ENCODE data around the gene LPCAT1. TPM values are rescaled to one million over a fixed set of nuclear protein-coding genes. Genes with fewer than 3 reads are reported as not detected.

LPCAT1 gene
- total RNA-seq, 4 donors from 2014 or later, result 23.4 to 45.3 (median 26.8) TPM

GRCh38 chr5:1432296-1432695 lies 91.5 kb downstream of the LPCAT1 start:
- no peak for DNase-seq (ENCODE audit: low spot score in 2 of 2)
- no peaks in the 10 kb centered on the region for H3K4me1 ChIP-seq

GRCh38 chr5:1431896-1432295 lies 91.9 kb downstream of the LPCAT1 start:
- no peak for DNase-seq (ENCODE audit: low spot score in 2 of 2)
- no peaks in the 10 kb centered on the region for H3K27me3 ChIP-seq
- H3K4me1 ChIP-seq, result no peaks in the 10 kb centered on the region
- H3K9me3 ChIP-seq, result peaks cover 0 to 67% (median 8%) of the 10 kb centered on the region in 4 donors
- H3K27ac ChIP-seq, result no peak overlapping the region
- TF ChIP-seq CTCF (IDR thresholded peaks at IDR 0.05) (no peak), POLR2A (IDR thresholded peaks at IDR 0.05) (no peak), EP300 (IDR thresholded peaks at IDR 0.05) (no peak)
- WGBS, 2 donors, result 86 to 90% methylated on average over 8 of the region's 8 CpGs
- H3K4me3 ChIP-seq, result no peak overlapping the region
- no peaks in the 10 kb centered on the region for H3K36me3 ChIP-seq

More at GRCh38 chr5:1432296-1432695, 91.5 kb downstream of the LPCAT1 start:
- no peak overlapping the region for H3K4me3 ChIP-seq
- 93 to 94% methylated on average over 15 of the region's 15 CpGs for WGBS, 2 donors
- H3K9me3 ChIP-seq, result peaks cover 0 to 63% (median 7%) of the 10 kb centered on the region in 4 donors
- TF ChIP-seq POLR2A (IDR thresholded peaks at IDR 0.05) (no peak), EP300 (IDR thresholded peaks at IDR 0.05) (no peak)
- no peak overlapping the region for H3K27ac ChIP-seq
- H3K27me3 ChIP-seq, result no peaks in the 10 kb centered on the region
- H3K36me3 ChIP-seq, result no peaks in the 10 kb centered on the region

- no peak for DNase-seq (ENCODE audit: low spot score in 2 of 2)
- 89% methylated on average over 33 of the region's 33 CpGs for WGBS, 2 donors
- no peaks in the 10 kb centered on the region for H3K27me3 ChIP-seq
These were observed 92.5 kb downstream of the LPCAT1 start for GRCh38 chr5:1431021-1431811.

GRCh38 chr5:1430121-1430795 lies 93.5 kb downstream of the LPCAT1 start:
- DNase-seq (ENCODE audit: low spot score in 2 of 2), result no peak
- Histone ChIP-seq H3K36me3 (no peaks in the 10 kb centered on the region), H3K4me3 (no peak overlapping the region), H3K27ac (no peak overlapping the region), H3K4me1 (no peaks in the 10 kb centered on the region), H3K9me3 (peaks cover 0 to 83% (median 8%) of the 10 kb centered on the region in 4 donors), H3K27me3 (no peaks in the 10 kb centered on the region)
- WGBS, 2 donors, result 88 to 90% methylated on average over 26 of the region's 26 CpGs
- TF ChIP-seq CTCF (IDR thresholded peaks at IDR 0.05) (no peak), EP300 (IDR thresholded peaks at IDR 0.05) (no peak), POLR2A (IDR thresholded peaks at IDR 0.05) (no peak)

More at GRCh38 chr5:1431021-1431811, 92.5 kb downstream of the LPCAT1 start:
- Histone ChIP-seq H3K9me3 (peaks cover 0 to 74% (median 8%) of the 10 kb centered on the region in 4 donors), H3K27ac (no peak overlapping the region), H3K4me3 (no peak overlapping the region), H3K4me1 (no peaks in the 10 kb centered on the region), H3K36me3 (no peaks in the 10 kb centered on the region)
- TF ChIP-seq CTCF (IDR thresholded peaks at IDR 0.05) (no peak), POLR2A (IDR thresholded peaks at IDR 0.05) (no peak), EP300 (IDR thresholded peaks at IDR 0.05) (no peak)

GRCh38 chr5:1429496-1429895 lies 94.3 kb downstream of the LPCAT1 start:
- no peaks in the 10 kb centered on the region for H3K27me3 ChIP-seq
- H3K4me1 ChIP-seq, result no peaks in the 10 kb centered on the region
- H3K27ac ChIP-seq, result no peak overlapping the region
- no peak overlapping the region for H3K4me3 ChIP-seq
- no peaks in the 10 kb centered on the region for H3K36me3 ChIP-seq
- TF ChIP-seq CTCF (IDR thresholded peaks at IDR 0.05) (no peak), POLR2A (IDR thresholded peaks at IDR 0.05) (no peak), EP300 (IDR thresholded peaks at IDR 0.05) (no peak)
- no peak for DNase-seq (ENCODE audit: low spot score in 2 of 2)
- 86 to 94% methylated on average over 5 of the region's 5 CpGs for WGBS, 2 donors
- H3K9me3 ChIP-seq, result peaks cover 0 to 89% (median 8%) of the 10 kb centered on the region in 4 donors

All from tibial nerve (tissue), 4 donors.